OCI-LY7 (cell line): ENCODE results near the gene CHD2.
"Not testable (repeated sequence)": the region's sequence is repeated elsewhere in the genome, so short reads cannot be mapped to it uniquely, and the experiment has no call there.

Experiments used
- EZH2phosphoT487 ChIP-seq: fragments of 200-600 bp; sonication (generic); IDR thresholded peaks from 2 replicates; pipeline ENCODE4 v1.6.1; 2018; ENCODE audit warnings: low read depth, borderline replicate concordance, mild to moderate bottlenecking, mixed run types, antibody characterized with exemption, low read length, moderate library complexity, mixed read lengths
- TF ChIP-seq, protein P1 (sequence below): fragments of 200-600 bp; sonication (generic); conservative IDR thresholded peaks from 2 replicates; pipeline ENCODE4 v1.5.1; 2014; ENCODE audit warnings: mild to moderate bottlenecking, antibody characterized with exemption, low read length, moderate library complexity, mixed read lengths

DNA sequence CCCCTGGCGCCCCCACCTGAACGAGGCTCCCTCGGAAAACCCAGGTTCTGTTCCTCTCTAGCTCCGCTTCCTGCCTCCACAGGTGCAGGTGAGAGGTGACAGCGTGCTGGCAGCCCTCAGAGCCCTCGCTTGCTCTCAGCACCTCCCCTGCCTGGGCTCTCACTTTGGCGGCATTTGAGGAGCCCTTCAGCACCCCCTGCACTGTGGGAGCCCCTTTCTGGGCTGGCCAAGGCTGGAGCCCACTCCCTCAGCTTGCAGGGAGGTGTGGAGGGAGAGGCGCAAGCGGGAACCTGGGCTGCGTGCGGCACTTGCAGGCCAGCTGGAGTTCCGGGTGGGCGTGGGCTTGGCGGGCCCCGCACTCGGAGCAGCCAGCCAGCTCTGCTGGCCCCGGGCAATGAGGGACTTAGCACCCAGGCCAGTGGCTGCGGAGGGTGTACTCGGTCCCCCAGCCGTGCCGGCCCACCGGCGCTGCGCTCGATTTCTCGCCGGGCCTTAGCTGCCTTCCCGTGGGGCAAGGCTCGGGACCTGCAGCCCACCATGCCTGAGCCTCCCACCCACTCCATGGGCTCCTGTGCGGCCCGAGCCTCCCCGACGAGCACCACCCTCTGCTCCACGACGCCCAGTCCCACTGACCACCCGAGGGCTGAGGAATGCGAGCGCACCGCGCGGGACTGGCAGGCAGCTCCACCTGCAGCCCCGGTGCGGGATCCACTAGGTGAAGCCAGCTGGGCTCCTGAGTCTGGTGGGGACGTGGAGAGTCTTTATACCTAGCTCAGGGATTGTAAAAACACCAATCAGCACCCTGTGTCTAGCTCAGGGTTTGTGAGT, 131.6 kb downstream of the CHD2 start:
- TF ChIP-seq, protein P1, sequence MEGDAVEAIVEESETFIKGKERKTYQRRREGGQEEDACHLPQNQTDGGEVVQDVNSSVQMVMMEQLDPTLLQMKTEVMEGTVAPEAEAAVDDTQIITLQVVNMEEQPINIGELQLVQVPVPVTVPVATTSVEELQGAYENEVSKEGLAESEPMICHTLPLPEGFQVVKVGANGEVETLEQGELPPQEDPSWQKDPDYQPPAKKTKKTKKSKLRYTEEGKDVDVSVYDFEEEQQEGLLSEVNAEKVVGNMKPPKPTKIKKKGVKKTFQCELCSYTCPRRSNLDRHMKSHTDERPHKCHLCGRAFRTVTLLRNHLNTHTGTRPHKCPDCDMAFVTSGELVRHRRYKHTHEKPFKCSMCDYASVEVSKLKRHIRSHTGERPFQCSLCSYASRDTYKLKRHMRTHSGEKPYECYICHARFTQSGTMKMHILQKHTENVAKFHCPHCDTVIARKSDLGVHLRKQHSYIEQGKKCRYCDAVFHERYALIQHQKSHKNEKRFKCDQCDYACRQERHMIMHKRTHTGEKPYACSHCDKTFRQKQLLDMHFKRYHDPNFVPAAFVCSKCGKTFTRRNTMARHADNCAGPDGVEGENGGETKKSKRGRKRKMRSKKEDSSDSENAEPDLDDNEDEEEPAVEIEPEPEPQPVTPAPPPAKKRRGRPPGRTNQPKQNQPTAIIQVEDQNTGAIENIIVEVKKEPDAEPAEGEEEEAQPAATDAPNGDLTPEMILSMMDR, result not testable (repeated sequence)
- not testable (repeated sequence) for TF ChIP-seq EZH2phosphoT487
